Cortex of kidney (tissue), 1 donor: ENCODE results near the gene RSRC1.

Experiments
- DNase-seq: peaks from one replicate; lab custom pipeline; 2025; lab: John Stamatoyannopoulos, UW

Gene RSRC1

DNA sequence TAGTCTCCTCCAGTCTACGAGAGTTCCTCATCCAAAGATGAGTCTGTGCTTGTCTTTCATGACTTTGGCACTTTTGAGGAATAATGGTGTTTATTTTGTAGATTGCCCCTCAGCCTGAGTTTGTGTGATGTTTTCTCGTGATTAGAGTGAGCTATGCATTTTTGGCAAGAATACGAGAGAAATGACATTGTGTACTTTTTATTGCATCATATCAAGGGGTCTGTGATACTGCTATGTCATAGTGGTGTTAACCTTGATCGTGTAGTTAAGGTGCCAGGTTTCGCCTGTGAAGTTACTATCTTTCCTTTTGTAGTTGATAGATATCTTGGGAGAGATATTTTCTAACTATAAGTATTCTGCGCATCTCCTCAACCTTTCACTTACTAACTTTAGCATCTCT lies 18.9 kb downstream of the RSRC1 start:
- no peak for DNase-seq

DNA sequence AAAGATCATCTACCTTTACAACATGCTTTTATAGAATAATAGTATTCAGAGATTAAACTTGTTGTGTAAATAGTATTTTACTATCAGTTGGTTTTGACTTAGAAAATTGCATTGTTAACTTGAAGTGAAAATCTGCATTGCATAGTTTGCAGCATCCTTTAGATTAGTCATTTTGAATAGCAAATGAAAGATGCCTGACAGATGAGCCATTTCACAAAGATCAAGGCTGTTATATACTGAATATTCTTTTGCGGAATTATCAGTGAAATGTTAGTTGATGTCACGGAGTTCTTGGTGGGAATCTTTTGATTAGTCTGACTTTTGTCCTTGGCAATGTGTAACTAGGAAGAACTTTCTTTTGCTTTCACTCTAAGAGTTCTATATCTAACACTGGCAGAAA lies 24.5 kb downstream of the RSRC1 start:
- no peak for DNase-seq

DNA sequence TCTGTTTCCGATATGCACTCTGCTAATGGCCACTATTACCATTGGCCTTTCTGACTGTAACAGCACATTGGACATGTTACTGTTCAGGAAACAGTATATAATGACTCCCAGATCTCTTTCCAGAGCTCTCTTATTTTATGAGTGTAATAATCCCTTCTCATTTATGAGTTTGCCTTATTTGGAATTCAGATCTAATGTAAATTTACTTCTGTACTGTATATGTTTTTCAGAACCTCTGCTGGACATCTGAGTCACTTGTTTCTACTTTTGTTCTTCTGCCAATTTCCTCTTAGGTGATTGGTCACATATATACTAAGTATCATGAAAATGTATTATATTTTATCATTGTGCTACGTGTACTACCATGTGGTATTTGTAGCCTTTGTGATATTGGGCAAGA lies 30.5 kb downstream of the RSRC1 start:
- DNase-seq: no peak

DNA sequence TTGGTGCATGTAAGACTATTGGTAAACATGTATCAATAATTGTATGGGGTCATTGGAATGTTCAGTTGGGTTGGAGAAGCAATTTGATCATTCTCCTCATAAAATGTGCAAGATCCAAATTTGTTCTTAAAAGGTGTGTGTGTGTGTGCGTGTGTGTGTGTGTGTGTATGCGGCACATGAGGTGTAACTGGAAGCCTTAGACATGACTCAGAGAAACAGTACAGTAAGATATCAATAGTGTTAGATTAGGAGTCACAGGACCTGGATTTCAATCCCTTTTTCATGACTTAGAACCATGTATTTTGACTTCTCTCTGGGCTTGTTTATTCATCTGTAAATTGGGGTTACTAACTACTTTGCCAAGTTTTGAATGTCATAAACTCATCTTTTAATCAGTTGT lies 38.3 kb downstream of the RSRC1 start:
- no peak for DNase-seq

DNA sequence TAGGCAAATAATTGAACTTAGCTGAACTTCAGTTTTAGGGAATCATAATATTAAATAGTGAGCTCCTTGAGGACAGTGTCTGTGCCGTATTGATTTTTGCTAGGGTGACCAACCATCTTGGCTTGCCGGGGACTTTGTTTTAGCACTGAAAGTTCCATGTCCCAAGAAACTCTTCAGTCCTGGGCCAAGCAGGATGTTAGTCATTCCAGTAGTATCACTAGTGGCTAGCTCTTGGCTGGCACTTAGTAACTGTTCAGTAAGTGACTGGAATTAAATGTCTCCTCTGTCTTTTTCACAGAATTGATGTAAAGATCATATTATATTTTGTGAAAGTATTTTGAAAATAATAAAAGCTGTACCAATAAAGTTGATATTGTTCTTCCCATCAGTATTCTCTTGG lies 42.3 kb downstream of the RSRC1 start:
- DNase-seq: no peak

DNA sequence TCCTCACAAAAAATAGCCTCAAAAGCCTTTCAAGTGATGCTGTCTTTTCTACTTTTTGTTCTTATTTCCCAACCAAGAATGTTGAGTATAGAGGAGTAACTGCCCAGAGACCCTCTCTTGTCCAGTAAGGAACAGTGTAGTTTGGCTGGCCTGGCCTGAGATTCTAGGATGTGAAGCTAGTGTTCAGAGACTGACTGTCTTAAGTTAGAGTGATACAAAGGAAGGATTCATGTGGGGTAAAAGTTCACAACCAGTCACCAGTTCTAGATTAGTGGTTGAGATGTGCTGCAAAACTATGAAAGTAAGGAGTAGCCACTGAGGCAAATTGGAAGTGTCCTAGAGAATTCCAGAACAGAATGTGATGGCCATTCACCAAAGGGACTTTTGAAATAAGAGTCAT lies 49.1 kb downstream of the RSRC1 start:
- DNase-seq: no peak

DNA sequence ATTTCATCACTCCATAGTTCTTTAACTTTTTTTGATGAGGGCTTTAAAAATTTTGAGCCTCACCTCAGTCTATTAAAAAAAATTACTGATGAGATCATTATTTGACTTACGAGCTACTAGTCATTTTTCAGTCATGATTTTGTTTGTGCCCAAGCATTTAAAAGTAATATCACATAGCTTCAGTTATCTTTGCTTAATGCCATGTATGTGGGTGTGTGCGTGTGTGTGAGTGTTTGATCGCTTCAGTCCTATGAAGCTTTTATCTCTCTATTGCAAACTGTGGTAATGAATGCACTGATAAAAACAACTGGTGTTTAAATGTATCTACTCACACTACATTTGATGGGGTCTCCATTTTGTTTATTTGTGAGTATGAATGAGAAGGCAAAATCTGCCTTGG lies 49.8 kb downstream of the RSRC1 start:
- DNase-seq: no peak

DNA sequence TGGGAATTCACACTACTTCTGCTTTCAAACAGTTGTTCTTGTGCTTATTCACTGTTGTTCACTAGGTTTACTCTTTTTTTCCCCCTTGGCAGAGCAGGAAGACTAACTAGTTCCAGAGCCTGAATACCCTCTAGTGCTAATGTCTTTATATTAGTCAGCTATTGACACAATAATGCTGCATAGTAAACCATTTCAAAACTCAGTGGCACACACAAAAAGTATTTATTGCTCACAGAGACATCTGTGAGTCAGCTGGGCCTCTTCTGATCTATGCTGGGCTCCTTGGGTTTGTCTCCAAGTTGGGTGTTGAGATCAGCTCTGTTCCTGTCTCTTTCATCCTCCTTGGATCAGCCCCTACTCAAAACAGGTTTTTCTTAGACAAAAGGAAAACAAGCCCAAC lies 51.1 kb downstream of the RSRC1 start:
- DNase-seq: no peak

DNA sequence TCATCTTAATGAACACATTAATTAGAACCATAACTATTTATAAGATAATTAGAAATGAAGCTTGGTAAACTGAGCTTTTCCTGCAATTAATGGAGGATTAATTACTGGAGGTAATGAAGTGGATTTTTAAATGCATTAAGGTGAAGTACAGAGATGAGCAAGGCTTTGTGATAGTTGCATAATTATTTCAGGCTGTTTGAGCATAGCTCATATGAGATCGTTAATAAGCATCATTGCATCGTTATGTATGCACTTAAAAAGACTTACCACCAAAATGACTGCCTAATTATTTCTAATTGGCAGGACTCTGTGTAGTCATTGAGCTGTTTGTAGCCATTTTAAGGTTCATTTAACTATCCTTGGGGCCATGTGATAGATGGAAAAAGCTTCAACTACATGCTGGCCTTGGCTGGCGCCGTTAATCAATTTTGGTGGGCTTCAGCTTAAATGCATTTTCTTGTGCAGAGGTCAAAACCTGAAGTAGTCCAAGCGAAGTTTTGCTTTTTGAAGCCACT lies 55.3 kb downstream of the RSRC1 start:
- DNase-seq: no peak

DNA sequence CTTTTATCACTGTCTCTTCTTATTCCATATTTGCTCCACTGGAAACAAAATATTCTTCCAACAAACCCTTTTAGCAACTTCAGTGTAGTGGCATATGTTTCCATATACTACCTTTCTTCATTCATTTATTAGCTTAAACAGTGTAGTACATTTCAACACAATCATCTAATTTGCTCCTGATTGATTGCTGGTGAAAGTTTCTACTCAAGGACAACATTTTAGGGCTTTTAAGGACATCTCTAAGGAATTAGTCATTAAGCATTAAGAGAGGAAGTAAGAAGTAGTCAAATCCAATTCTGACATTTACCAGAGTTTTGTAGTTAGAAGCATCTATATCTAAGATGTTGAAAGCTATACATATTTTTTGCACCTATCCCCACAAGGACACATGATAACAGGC lies 55.8 kb downstream of the RSRC1 start:
- no peak for DNase-seq

DNA sequence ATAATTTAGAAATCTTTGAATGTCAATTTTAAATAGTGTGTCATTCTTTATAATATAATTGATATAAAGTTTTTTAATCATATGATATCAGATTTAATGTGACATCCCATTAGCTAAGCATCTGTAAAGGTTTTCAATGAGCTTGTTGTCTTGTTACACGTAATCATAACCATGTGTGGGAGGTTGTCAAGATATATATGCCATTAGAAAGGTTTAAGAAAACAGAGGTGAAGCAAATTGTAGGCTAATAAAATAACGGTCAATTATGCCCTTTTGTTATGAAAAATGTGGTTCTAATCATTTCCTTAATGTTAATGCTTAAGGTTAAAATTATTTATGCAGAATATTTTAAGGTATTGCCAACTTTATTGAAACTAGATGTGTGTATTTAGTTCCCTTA lies 56.3 kb downstream of the RSRC1 start:
- DNase-seq: no peak

DNA sequence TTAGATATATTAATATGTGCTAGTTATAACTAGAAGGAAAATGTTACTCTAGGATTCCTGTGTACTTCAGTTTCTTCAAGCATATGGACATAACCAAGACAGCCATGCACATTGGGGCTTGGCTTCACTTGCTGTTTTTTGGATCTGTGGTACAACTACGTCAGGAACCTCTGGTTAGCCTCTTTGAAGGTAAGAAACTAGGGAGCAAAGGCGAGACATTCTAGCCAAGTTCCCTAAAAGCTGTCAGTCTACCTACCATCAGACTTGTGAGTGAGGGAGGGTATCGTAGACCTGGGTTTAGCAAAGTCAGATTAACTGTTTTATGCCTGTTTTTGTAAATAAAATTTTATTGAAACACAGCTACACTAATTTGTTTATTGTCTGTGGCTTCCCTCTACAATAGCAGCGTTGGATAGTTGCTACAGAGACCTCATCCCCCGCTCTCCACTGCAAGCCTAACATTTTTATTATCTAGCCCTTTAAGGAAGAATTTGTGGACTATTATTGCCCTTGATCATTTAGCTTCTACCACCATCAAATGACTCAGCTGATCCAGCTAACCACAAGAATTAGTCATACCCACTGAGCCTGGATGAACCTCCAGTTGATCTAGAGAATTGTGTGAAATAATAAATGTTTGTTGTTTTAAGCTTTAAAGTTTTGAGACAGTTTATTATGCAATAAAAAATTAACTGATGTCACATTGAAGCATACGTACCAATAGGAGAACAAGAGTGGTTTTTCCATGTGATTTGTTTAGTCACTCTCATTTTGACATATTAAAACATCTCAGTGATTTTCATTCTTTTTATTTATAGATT lies 58.1 kb downstream of the RSRC1 start:
- no peak for DNase-seq

DNA sequence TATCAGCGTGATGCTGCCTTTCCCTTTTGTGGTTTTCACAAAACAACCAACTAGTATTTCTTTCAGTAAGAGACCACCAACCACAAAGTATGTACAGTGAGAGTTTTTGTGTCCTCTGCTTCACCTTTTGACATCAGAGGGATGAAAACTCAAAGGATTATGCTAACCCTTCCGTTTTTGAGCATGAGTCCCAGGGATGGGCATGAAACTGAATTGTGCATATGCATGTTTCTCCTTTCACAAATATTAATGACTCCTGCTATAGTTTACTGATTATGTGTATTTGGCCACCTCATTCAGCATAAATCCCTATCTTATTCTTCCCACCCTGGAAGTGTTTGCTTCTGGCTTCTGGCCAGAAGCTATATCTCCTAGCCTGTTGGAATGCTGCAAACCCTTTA lies 59.2 kb downstream of the RSRC1 start:
- DNase-seq: no peak

DNA sequence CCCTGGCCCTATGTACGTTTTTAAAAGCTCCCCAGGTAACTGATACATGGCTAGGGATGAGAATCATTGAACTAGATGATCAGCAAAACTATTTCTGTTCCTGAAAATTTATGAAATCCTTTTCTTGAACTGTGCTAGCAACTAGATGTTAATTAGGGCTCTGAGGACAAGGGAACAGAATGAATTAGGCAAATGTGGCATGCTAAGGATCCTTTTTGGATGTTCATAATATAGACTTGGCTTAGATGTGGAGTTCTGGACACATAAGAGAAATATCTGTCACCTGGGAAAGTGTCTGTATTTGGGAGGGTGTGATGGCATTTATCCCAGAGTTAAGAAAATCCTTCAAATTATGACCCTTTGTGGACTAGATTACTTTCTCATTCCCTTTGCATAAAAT lies 71.2 kb downstream of the RSRC1 start:
- no peak for DNase-seq

DNA sequence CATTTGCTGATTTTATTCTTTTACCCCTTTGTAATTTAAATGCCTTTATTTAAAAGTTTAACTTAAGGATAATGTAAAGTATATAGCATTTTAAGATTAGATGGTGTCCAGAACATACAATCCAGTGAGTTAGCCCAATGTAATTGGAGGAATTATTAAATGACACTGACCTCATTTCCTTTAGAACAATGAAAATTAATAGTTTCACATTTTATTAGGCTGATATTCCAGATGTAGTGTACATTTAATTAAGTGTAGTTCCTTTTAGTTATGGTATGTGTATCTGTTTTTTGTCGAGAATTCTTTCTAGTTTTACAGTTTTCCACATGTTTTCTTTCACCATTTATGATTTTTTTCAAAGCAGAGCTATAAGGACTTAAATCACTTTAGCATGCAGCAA lies 75.8 kb downstream of the RSRC1 start:
- DNase-seq: no peak

DNA sequence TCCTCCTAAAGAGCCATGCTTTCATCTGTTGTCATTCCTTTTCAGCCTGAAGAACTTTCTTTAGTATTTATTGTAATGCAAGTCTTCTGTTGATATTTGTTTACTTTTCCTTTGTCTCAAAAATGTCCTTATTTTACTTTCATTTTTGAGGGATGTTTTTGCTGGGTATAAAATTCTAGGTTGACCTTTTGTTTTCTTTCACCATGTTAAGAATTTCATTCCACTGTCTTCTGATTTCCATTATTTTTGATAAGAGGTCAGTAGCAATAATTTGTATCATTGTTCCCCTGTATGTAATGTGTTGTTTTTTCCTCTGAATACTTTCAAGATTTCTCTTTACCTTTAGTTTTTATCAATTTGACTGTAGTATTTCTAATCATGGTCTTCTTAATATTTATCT lies 91.1 kb downstream of the RSRC1 start:
- DNase-seq: no peak

DNA sequence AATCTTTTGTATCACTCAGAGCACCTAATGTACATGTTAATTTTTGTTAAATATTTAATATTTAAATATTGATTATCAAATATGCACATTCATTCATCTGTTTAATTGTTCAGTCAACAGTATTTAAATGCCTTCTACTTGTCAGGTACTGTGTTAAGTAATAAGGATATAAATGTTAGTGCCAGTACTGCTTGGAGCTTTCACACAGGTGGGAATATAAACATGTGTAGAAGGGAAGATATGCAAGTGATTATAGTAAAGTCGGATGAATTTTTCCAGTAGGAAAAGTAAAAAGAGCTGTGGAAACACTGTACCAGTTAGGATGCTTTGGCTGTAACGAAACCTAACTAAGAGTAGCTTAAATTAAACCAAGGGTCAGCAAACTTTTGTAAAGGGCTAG lies 95.4 kb downstream of the RSRC1 start:
- no peak for DNase-seq

DNA sequence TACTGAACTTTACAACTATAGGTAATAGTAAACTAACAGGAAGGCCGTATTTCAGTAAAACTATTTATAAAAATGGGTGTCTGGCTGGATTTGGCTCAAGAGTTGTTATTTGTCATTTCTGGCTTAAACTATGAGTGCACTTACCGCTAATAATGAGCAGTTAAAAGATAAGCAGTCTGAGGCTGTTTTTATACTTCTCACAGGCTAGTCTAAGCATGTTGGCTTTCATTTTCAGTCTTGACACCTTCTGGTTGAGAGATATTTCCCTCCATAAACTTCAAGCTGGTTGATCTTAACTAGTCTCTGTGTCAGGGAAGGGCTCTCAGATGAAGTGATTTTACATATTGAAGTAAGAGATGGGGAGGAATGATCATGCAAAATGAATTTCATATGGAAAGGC lies 96.1 kb downstream of the RSRC1 start:
- DNase-seq: no peak

DNA sequence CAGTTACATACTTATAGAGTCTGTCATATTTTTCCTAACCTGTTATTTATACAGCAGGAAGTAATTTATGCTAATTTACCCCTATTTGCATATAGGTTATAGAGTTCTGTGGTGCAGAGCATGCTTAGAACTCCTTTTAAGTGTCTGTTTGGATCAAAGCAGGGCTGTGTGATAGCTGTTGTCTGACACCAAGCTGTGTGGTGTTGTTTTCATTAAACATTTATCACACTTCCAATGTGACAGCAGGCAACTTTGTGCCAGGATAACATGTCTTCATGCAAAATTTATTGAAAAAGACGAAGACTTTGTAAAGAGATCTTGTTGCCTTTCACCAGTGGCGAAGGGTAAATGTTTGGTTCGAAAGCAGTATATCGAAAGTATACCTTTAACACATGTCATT lies 100.2 kb downstream of the RSRC1 start:
- DNase-seq: no peak

DNA sequence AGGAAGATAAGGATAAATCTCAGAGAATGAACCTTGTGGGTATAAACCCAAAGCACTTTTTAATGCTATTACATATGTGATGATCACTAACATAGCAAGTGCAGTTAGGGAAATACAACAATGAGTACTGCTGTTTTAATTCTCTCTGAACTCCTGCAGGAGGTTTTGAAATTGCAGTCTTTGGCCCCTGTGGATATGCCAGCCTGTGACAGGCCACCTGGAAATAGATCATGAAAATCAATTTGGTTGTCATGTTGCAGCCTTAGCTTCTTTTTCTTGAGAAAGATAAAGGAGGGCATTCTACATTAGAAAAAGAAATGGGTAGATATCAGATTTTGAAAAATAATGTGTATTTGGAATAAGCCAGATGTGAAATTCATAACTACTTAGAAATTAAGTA lies 103.6 kb downstream of the RSRC1 start:
- DNase-seq: no peak

DNA sequence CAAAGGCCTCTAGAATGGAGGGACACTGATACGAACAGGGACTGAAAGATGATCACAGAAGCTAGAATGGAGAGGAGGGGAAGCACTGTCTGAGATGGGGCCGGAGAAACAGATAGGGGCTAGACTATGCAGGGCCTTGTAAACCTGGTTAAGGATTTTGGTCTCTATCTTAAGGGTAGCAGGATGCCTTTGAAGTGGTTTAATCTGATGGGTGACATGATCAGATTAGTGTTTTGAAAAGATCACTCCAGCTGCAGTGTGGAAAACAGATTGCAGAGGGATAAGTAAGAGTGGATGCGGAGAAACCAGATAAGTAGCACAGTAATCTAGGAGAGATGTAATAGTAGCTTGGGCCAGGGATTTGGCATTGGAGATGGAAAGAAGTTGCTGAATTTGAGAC lies 108.1 kb downstream of the RSRC1 start:
- DNase-seq: no peak

DNA sequence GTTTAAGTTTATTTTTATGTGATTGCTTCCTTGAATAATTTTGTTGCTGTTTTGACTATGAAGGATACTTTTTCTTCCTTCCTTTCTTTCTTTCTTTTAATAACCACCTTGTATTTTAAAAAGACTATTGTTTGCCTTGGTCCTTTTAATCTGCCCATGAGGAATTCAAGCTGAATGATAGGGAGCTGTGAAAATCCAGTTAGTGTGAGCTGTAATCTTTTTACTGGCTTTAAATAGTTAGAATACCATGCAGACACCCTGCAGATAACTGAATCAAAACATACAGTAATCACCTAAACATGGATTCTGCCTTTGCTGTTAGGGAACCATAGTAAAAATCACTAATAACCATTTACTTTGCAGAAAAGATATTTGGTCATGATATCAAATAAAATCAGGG lies 110.7 kb downstream of the RSRC1 start:
- DNase-seq: no peak

DNA sequence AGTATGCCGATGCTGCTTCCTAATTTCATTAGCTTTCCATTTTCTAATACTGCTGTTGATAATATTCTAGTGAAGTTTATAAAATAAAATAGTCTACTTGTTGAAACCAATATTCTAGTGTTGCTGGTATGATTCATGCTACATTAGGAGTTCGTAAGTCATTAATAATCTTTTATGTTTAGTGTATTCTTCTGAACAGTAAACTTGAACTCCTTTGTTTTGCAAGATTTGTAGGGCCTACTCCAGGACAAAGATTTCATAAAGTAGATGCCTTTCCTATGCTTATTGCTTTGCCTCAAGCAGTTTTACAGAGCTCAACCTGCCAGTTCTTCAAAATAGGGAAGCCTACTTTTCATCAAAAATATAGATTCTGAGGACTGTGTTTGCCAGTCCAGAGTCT lies 111.5 kb downstream of the RSRC1 start:
- DNase-seq: no peak

DNA sequence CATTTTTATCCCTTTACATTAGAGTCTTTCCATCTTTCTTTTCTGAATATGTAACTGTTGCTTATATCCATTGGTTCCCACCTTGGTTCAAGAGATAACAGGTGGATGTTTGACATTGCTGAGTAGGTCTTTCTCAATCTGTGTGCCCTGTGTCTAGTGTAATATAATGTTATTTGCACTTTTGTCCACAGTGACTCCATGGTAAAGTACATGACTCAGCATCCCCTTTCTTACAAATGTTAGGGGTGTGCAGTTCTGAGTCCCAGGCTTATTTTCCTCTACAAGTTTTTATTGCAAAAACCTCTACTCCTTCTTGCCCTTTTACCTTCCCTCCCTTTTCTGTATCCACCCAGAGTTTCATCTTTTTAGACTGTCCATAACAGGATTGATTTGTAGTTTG lies 116.5 kb downstream of the RSRC1 start:
- DNase-seq: no peak
